Motor neuron (in vitro differentiated cells): ENCODE data around the gene IQCH. TPM values are rescaled to one million over a fixed set of nuclear protein-coding genes. Genes with fewer than 3 reads are reported as not detected.

Experiments used
- ATAC-seq, 8 experiments: fragments of 200-7000 bp; cut with Tn5 transposase; replicated peaks in 6 of 8; 2 replicates each; pipeline ENCODE4 v1.8.0; 2021; ENCODE audit warnings: mild to moderate bottlenecking in 8 of 8, moderate library complexity in 8 of 8
- H3K27ac ChIP-seq, 2 donors: fragments of 250-450 bp; sonication (Bioruptor Pico); 2 replicates each; pipeline ENCODE4 v1.9.0; 2021; ENCODE audit warnings: antibody characterized with exemption in 2 of 2, mild to moderate bottlenecking in 2 of 2, moderate library complexity in 1 of 2
- H3K4me1 ChIP-seq, 2 donors: fragments of 250-450 bp; sonication (Bioruptor Pico); replicated peaks in 1 of 2; 2 replicates each; pipeline ENCODE4 v1.6.1; 2021; ENCODE audit warnings: antibody characterized with exemption in 2 of 2, mild to moderate bottlenecking in 2 of 2, moderate library complexity in 1 of 2
- H3K4me3 ChIP-seq, 5 donors: fragments of 250-450 bp; sonication (Bioruptor Pico); 2 replicates each; pipeline ENCODE4 v1.9.0; 2021; ENCODE audit warnings: antibody characterized with exemption in 5 of 5, mild to moderate bottlenecking in 5 of 5, moderate library complexity in 4 of 5
- WGBS, 10 experiments: fragments of 450-650 bp; shearing (Covaris generic); methylation state at CpG; one replicate each; pipeline ENCODE4 v1.0.0; 2022; 5-methylcytosine and 5-hydroxymethylcytosine counted together
- in situ Hi-C, 9 experiments: fragments of 400-800 bp; cut with MboI; loops; one replicate each; pipeline ENCODE4 v1.15.0; 2021; ENCODE audit warnings: low sequenced_read_pairs in 9 of 9, low pct_unique_long_range_greater_than_20kb in 2 of 9; ENCODE audit not compliant: unreplicated experiment in 9 of 9
- total RNA-seq, 8 experiments: library from RNA; unstranded; fragments of 300-600 nt; gene quantifications; 2 replicates each; pipeline versions ENCODE4 v1.2.3 to v1.2.4, GENCODE V29; 2022

IQCH gene
- total RNA-seq, 8 experiments from 2014 or later: 3.8 to 11.2 (median 5.3) TPM

GRCh38 chr15:67550522-67550921 lies 295.9 kb downstream of the IQCH start:
- no peak overlapping the region for H3K27ac ChIP-seq
- H3K4me1 ChIP-seq: peaks cover 9 to 18% of the 10 kb centered on the region in 2 donors
- ATAC-seq: peak in 5 of 8 experiments; percentile 45 to 73 (median 58)
- 57 to 100% (median 82%) methylated on average over 1 to 4 of the region's 4 CpGs; no CpG with 5 or more reads in 3 of the 10 experiments for WGBS, 10 experiments
- in situ Hi-C loops: no loop called here
- H3K4me3 ChIP-seq: no peak overlapping the region

- in situ Hi-C loops: no loop called here
- Histone ChIP-seq H3K27ac (no peak overlapping the region), H3K4me1 (peaks cover 9 to 18% of the 10 kb centered on the region in 2 donors), H3K4me3 (no peak overlapping the region)
- ATAC-seq: no peak
- 100% methylated on average over 1 of the region's 1 CpG; no CpG with 5 or more reads in 7 of the 10 experiments for WGBS, 10 experiments
These were observed 296.7 kb downstream of the IQCH start for GRCh38 chr15:67551207-67551743.

Other genes starting within 250 kb of the IQCH start
- 10 to 100 TPM in 4 of 8 experiments, 1 to 10 TPM in 4; 4.4 to 57.9 (median 13.9) TPM for gene SMAD3, start 189.2 kb upstream of the IQCH start, total RNA-seq
- 10 to 100 TPM; 32.9 to 72.1 (median 41.5) TPM for gene AAGAB, start 125 bp upstream of the IQCH start, total RNA-seq